Astrocyte (in vitro differentiated cells and primary cell): ENCODE measurements around the gene MAEA. TPM values are rescaled to one million over a fixed set of nuclear protein-coding genes. Genes with fewer than 3 reads are reported as not detected.
A peak's percentile ranks its signal among the peaks of the same experiment; 100 is the strongest.

Experiments
- DNase-seq: peaks from one replicate; pipeline ENCODE4 v3.0.0-alpha.2; 2010; ENCODE audit warnings: low read depth
- FAIRE-seq: peaks from 2 replicates; lab custom pipeline; 2011; peaks lifted over from hg19 to GRCh38; lab: Jason Lieb, UNC
- H2AFZ ChIP-seq: 2 replicates; pipeline ENCODE4 v1.6.0; 2012; ENCODE audit warnings: low read depth, low read length, inconsistent platforms
- H3K27ac ChIP-seq: 2 replicates; pipeline ENCODE4 v1.5.1; 2011; ENCODE audit warnings: low read depth, low read length, inconsistent platforms
- H3K27me3 ChIP-seq: 2 replicates; pipeline ENCODE4 v1.6.0; 2011; ENCODE audit warnings: low read length, inconsistent platforms; ENCODE audit not compliant: insufficient read depth
- H3K36me3 ChIP-seq: 2 replicates; pipeline ENCODE4 v1.5.1; 2011; ENCODE audit warnings: low read length, inconsistent platforms; ENCODE audit not compliant: insufficient read depth
- H3K4me1 ChIP-seq: 2 replicates; pipeline ENCODE4 v1.5.1; 2011; ENCODE audit warnings: low read length, inconsistent platforms; ENCODE audit not compliant: insufficient read depth
- H3K4me2 ChIP-seq: 2 replicates; pipeline ENCODE4 v1.6.0; 2012; ENCODE audit warnings: low read length, inconsistent platforms
- H3K4me3 ChIP-seq: 2 replicates; pipeline ENCODE4 v1.5.1; 2011; ENCODE audit warnings: low read depth, mild to moderate bottlenecking, low read length, inconsistent platforms; ENCODE audit not compliant: insufficient read depth
- H3K79me2 ChIP-seq: 2 replicates; pipeline ENCODE4 v1.6.0; 2012; ENCODE audit warnings: mild to moderate bottlenecking, low read length, inconsistent platforms; ENCODE audit not compliant: insufficient read depth
- H3K9ac ChIP-seq: 2 replicates; pipeline ENCODE4 v1.6.0; 2012; ENCODE audit warnings: mild to moderate bottlenecking, low read length, inconsistent platforms
- H3K9me3 ChIP-seq: 2 replicates; pipeline ENCODE4 v1.5.1; 2012; ENCODE audit warnings: low read depth, mild to moderate bottlenecking, low read length, inconsistent platforms; ENCODE audit not compliant: insufficient read depth
- H4K20me1 ChIP-seq: 2 replicates; pipeline ENCODE4 v1.6.0; 2012; ENCODE audit warnings: low read length, inconsistent platforms; ENCODE audit not compliant: insufficient read depth
- H3K27ac Mint-ChIP-seq: one replicate; pipeline ENCODE4 v1.8.0; 2021; ENCODE audit warnings: mild to moderate bottlenecking, mixed read lengths; ENCODE audit not compliant: unreplicated experiment
- H3K27me3 Mint-ChIP-seq: one replicate; pipeline ENCODE4 v1.8.0; 2021; ENCODE audit warnings: low read depth, mixed read lengths; ENCODE audit not compliant: unreplicated experiment
- H3K36me3 Mint-ChIP-seq: one replicate; pipeline ENCODE4 v1.8.0; 2021; ENCODE audit warnings: low read depth, mixed read lengths; ENCODE audit not compliant: unreplicated experiment
- H3K4me1 Mint-ChIP-seq: one replicate; pipeline ENCODE4 v1.8.0; 2021; ENCODE audit warnings: low read depth, mixed read lengths; ENCODE audit not compliant: unreplicated experiment
- H3K4me3 Mint-ChIP-seq: one replicate; pipeline ENCODE4 v1.8.0; 2021; ENCODE audit warnings: mild to moderate bottlenecking, moderate library complexity, mixed read lengths; ENCODE audit not compliant: unreplicated experiment
- H3K9me3 Mint-ChIP-seq: one replicate; pipeline ENCODE4 v1.8.0; 2021; ENCODE audit warnings: mild to moderate bottlenecking, mixed read lengths; ENCODE audit not compliant: unreplicated experiment
- EZH2 ChIP-seq: IDR thresholded peaks from 2 replicates; pipeline ENCODE4 v1.6.1; 2012; ENCODE audit warnings: mild to moderate bottlenecking, low read length, inconsistent platforms; ENCODE audit not compliant: insufficient read depth
- total RNA-seq: library from RNA; stranded (reverse); gene quantifications from 2 replicates; pipeline ENCODE4 v1.2.1, GENCODE V29; 2021
- TF ChIP-seq, protein P1 (sequence below): IDR thresholded peaks from 2 replicates; pipeline ENCODE4 v1.5.1; 2011; ENCODE audit warnings: low read depth, mild to moderate bottlenecking, inconsistent platforms, low read length, moderate library complexity; ENCODE audit not compliant: insufficient read depth

The MAEA gene
- total RNA-seq, 1 donor from 2014 or later, result 79.3 TPM

- Histone ChIP-seq H2AFZ (no peak overlapping the region), H3K79me2 (peaks cover 12% of the 10 kb centered on the region), H4K20me1 (peaks cover 37% of the 10 kb centered on the region), H3K9me3 (peaks cover 2% of the 10 kb centered on the region), H3K9ac (no peak overlapping the region), H3K4me1 (peaks cover 3% of the 10 kb centered on the region), H3K4me2 (no peak overlapping the region), H3K4me3 (no peak overlapping the region), H3K36me3 (peaks cover 41% of the 10 kb centered on the region), H3K27me3 (no peaks in the 10 kb centered on the region), H3K27ac (no peak overlapping the region)
- no peak for FAIRE-seq
- H3K36me3 Mint-ChIP-seq, result peaks cover 46% of the 10 kb centered on the region
- peak overlapping the region; percentile 71 for H3K27ac Mint-ChIP-seq
- no peak for TF ChIP-seq EZH2
- TF ChIP-seq, protein P1, sequence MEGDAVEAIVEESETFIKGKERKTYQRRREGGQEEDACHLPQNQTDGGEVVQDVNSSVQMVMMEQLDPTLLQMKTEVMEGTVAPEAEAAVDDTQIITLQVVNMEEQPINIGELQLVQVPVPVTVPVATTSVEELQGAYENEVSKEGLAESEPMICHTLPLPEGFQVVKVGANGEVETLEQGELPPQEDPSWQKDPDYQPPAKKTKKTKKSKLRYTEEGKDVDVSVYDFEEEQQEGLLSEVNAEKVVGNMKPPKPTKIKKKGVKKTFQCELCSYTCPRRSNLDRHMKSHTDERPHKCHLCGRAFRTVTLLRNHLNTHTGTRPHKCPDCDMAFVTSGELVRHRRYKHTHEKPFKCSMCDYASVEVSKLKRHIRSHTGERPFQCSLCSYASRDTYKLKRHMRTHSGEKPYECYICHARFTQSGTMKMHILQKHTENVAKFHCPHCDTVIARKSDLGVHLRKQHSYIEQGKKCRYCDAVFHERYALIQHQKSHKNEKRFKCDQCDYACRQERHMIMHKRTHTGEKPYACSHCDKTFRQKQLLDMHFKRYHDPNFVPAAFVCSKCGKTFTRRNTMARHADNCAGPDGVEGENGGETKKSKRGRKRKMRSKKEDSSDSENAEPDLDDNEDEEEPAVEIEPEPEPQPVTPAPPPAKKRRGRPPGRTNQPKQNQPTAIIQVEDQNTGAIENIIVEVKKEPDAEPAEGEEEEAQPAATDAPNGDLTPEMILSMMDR, result no peak
- H3K27me3 Mint-ChIP-seq, result no peaks in the 10 kb centered on the region
- peak overlapping the region; percentile 3 for H3K4me3 Mint-ChIP-seq
- peaks cover 19% of the 10 kb centered on the region for H3K4me1 Mint-ChIP-seq
- H3K9me3 Mint-ChIP-seq, result peaks cover 6% of the 10 kb centered on the region
- DNase-seq, result no peak
These were observed 47.7 kb downstream of the MAEA start for GRCh38 chr4:1337376-1337831.

GRCh38 chr4:1337951-1338751 lies 48.5 kb downstream of the MAEA start:
- peaks cover 2% of the 10 kb centered on the region for H3K9me3 ChIP-seq
- no peaks in the 10 kb centered on the region for H3K27me3 ChIP-seq
- peaks cover 12% of the 10 kb centered on the region for H3K79me2 ChIP-seq
- Mint-ChIP-seq H3K4me3 (no peak overlapping the region), H3K4me1 (peaks cover 19% of the 10 kb centered on the region), H3K27ac (peak overlapping the region; percentile 71), H3K9me3 (peaks cover 6% of the 10 kb centered on the region), H3K36me3 (peaks cover 46% of the 10 kb centered on the region), H3K27me3 (no peaks in the 10 kb centered on the region)
- no peak overlapping the region for H2AFZ ChIP-seq
- H4K20me1 ChIP-seq, result peaks cover 35% of the 10 kb centered on the region
- DNase-seq (no peak), FAIRE-seq (no peak)
- H3K27ac ChIP-seq, result no peak overlapping the region
- TF ChIP-seq EZH2, result no peak
- TF ChIP-seq, protein P1, result no peak
- H3K4me2 ChIP-seq, result no peak overlapping the region
- peaks cover 41% of the 10 kb centered on the region for H3K36me3 ChIP-seq
- H3K9ac ChIP-seq, result no peak overlapping the region
- H3K4me1 ChIP-seq, result peaks cover 3% of the 10 kb centered on the region
- H3K4me3 ChIP-seq, result no peak overlapping the region
